GM19455 (cell line): Measurements from ENCODE around the gene CDH2.

Source experiments
- ATAC-seq: cut with Tn5 transposase; IDR thresholded peaks from one replicate; pipeline ENCODE4 v1.9.1; 2021; ENCODE audit not compliant: unreplicated experiment

The CDH2 gene

DNA sequence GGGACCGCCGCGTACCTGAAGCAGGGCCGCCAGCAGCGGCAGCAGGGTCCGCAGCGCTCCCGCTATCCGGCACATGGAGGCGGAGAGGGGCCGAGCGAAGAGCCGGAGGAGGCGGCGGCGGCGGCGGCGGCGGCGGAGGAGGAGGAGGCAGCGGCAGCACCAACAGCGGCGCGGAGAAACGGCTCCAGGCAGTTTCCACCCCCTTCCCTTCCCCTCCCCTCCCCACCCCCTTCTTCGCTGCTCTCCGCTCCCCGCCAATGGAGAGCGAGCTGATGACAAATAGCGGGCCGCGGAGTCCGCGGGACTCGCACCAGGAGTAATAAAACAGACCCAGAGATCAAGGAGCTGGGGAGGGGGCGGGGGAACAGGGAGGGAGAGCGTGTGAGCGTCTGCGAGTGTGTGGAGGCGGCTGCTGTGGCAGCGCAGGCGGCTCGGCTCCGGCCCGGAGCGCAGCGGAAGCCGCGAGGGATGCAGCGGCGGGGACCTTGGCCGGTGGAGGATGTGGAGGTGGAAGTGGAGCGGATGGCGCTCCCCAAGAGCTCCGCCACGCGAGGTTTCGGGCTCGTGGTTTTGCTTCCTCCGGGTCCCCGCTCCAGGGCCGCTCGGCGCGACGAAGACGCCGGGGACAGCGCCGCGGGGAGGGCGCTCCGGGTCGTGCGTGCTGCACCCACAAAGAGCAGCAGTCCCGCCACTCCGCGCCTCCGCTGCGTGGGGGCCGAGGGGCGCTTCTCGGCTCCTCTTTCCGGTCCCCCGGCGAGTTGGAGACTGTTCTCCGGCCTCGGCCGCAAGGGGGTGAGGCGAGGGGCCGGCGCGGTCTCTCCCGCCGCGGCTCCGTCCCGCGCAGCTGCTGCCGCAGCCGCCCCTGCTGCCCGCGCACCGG is at the start of gene CDH2:
Gene CDH2 (minus strand): TSS at position 183 of the 880 bp plus-strand sequence. CDS start 108 bp downstream, at position 75.
- ATAC-seq, result no peak

DNA sequence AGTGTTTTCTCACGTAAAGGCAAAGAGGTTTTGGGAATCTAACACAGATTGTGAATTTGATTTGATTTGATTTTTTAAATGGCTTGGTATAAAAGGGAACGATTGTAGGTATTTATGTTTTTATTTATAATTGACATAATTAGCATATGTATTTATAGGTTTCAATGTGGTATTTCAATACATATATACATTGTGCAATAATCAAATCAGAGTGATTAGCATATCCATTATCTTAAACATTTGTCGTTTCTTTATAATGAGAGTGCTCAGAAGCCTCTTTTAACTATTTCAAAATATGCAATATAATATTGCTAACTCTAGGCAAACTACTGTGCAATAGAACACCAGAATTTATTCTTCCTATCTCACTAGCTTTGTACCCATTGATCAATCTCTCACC is 35.1 kb upstream of the CDH2 start:
- ATAC-seq, result no peak

DNA sequence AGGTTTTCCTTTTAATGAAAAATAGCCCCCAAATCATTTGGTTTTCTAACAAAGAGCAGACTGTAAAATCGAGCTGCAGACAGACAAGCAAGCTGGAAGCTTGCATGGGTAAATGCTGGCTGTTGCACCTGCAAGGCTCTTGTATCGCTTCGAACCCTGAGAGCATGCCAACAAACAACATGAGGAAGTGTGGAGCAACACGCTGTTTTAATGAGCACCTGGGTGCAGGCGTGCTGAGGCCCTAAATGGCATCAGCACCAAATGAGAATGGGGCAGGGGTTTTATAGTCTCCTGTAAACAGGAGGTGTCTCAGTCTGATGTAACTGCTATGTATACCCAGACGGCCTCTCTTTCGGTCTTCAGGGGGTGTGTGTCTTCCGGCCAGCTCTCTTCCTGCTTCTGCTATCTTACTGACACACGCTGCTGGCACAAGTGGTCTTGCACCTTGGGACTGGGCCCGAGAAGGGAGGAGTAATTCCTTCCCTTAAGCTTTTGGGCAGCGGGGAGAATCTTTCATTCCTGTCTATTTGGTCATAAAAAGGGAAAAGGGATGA is 31.9 kb upstream of the CDH2 start:
- ATAC-seq, result no peak

DNA sequence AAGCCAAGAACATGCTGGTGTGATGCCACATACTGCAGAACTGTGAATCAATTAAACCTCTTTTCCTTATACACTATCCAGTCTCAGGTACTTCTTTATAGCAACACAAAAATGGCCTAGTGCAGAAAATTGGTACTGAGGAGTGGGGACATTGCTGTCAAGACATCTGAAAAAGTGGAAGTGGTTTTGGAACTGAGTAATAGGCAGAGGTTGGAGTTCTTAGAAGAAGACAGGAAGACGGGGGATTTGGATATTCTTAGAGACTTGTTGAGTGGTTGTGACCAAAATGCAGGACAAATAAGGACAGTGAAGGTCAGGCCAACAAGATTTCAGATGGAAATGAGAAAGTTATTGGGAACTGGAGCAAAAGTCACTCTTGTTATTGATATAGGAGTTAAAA is 31.3 kb upstream of the CDH2 start:
- no peak for ATAC-seq

DNA sequence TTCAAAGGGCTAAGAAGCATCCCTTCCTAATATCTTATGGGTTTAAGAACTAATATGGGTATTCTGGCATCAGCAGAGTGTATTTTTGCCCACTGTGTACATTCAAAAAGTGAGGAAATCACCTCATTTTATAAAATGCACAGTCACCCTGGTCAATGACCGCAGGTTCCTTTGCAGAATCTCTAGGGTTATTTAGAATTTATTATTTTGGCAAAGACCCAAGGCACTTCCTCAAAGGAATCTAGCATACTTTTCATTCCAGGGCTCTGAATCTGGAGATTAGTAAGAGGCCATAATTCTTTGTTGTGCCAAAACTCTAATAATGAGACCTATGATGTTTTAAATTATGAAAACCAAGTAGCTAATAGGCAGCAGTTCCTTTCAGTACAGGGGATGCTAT is 27.2 kb upstream of the CDH2 start:
- ATAC-seq, result no peak

DNA sequence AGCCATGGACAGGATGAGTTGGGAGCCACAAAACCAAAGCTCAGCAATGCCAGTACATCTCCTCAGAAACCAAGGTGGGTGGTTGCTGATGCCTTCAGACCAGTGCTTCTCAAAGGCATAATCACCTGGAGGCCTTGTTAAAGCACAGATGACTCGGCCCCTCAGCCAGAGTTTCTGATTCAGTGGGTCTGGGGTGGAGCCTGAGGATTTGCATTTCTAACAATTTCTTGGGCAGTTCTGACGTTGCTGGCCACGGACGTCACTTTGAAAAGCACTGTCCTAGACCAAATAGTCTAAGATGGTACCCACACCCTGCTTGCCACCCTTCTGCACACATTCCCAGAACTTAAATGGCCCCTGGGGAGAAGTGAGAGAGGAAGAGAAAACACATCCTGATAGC is 24.1 kb upstream of the CDH2 start:
- ATAC-seq, result no peak

DNA sequence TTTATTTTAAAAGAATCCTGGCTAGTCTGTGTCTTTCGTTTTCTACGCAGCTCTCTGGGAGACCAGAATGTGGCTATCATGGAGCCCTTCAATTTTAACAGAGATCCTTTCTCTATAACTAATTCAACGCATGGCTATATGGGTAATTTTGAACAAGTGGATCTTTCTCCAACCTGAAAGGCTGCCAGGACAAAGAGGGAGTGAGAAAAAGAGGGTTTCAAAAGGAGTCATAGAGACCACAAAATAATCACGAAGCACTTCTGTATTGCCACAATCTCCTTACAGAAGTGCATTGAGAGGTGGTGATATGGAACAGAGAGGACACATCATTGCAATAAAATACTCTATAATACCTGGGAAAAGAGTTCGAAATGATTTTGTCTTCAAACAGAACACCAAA is 21.7 kb upstream of the CDH2 start:
- no peak for ATAC-seq

DNA sequence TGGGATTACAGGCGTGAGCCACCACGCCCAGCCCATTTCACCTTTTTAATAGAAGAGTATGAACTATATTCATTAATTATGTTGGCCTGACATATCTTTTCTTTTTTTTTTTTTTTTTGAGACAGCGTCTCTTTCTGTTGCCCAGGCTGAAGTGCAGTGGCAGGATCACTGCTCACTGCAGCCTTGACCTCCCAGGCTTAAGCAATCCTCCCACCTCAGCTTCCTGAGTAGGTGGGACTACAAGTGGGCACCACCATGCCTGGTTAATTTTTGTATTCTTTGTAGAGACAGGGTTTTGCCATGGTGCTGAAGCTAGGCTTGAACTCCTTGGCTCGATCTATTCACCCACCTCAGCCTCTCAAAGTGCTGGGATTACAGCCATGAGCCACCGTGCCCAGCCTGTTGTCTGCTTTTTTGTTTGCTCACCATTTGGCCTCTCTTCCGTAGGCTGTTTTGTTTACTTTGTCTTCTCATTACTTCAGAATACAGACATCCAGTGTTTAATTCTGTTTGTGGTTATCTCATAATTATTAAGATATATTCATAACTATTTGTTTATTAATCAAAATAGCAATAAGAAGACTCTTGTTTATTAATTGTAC is 16.3 kb upstream of the CDH2 start:
- ATAC-seq, result no peak

DNA sequence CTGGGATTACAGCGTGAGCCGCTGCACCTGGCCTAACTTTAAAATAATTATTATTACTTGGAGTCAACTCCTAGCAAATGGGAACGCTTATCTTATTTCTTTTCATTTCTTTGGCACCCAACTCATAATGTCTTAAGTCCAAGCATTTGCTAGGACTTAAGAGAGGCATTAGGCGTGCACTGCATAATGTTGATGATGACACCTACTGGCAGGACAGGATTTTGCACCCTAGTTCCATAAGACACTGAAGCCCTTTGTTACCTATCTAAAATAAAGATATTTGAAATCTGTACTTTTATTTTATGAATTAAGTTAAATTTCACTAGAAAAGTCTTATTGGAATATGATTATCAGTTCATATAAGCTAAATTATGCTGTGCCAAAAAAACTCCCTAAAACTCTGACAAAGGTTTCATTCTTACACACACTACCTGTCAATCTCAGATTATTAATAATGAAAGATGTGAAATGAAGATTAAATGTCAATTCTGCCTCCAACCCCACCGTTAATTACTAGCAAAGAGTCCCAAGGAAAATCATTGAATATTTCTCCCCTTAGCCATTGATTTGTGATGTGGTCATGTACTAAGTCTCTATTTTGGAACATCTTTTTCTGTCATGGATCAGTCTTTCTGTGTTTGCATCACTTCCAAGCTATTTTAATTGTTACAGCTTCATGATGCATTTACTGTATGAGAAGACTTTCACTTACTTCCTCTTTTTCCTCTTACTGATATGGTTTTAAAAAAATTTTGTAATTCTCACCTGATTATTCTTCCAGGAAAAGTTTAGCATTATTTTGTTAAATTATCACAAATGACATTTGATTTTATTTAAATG is 12.7 kb upstream of the CDH2 start:
- ATAC-seq, result peak; percentile 77

DNA sequence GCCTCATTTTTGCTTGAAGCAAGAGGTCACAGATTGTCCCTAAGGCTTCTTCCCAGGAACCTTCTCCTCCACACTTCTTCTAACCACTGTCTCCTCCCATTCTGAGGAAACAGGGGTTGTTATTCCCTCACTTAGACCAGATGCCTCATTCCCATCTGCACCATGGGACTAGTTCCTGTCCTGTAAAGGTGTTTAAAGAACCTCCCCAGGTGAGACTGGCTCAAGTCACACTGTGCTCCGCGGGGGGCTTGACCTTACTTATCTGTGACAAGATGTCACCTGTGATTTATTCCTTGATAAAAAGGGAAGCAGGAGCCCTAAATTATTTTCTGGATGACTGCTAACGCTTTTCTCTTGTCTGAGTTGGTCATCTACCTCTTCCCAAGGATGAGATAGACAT is 8.2 kb upstream of the CDH2 start:
- no peak for ATAC-seq

DNA sequence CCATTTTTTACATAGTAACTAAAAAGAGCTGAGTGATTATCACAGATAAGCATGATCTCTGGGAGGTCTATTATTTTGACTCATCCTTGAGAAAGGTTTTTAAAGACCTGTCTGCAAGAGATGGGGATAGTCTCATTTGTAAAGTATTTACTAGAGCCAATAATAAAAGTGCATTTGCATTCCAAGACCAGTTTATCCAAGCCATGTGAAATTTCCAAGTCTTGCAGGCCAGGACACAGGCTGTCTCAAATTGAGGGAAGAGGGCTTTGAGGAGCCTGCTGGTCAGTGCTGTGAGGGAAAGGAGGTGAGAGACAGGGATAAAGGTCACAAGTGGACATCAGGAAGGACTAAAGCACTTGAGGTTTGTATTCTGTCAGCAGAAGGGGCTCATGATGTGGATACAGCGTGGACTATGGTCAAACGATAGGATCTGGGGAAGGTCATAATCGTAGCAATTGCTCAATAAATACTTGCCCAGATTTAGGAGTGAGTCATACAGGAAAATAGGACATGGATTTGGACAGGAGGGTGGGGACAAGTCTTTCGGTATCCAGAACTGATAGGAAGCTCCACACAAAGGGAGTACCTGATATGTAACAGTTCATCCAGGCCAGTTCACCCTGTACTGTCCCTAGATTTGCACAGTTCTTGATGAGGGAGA is 6.6 kb upstream of the CDH2 start:
- ATAC-seq, result no peak

DNA sequence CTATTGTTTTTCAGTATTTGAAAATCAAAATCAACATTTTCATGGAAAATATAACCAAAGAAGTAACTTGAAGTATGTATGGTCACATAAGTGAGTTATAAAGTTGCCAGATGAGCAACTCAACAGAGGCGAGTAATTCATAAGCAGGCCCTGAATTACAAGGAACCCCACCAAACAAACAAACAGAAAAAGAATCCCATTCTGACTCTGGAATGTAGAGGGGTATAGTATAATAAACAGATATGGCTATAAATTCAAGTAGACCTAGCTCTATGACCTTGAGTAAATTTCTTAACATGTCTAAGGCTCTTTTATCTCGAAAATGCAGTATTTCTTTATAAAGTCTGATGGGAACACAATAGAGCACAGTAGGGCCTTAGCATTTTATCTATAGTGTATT is 4.7 kb upstream of the CDH2 start:
- ATAC-seq, result no peak

DNA sequence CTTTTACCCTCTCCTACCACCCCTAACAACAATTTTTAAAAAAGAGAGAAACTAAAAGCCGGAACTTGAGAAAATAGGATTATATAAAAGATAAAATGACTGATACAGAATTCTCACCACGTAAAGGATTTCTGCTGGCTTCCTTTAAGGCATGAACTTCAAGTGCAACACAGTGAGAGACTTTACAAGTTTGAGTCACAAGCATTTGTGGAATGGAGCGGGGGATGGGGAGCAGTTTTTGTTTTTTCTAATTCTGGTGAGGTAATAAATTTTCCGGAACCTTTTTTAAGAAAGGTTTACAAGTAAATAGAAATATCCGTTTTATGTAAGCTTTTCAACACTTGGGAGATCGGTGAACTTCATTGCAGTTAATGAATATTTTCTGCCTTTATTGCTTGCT is 1.8 kb upstream of the CDH2 start:
- no peak for ATAC-seq

DNA sequence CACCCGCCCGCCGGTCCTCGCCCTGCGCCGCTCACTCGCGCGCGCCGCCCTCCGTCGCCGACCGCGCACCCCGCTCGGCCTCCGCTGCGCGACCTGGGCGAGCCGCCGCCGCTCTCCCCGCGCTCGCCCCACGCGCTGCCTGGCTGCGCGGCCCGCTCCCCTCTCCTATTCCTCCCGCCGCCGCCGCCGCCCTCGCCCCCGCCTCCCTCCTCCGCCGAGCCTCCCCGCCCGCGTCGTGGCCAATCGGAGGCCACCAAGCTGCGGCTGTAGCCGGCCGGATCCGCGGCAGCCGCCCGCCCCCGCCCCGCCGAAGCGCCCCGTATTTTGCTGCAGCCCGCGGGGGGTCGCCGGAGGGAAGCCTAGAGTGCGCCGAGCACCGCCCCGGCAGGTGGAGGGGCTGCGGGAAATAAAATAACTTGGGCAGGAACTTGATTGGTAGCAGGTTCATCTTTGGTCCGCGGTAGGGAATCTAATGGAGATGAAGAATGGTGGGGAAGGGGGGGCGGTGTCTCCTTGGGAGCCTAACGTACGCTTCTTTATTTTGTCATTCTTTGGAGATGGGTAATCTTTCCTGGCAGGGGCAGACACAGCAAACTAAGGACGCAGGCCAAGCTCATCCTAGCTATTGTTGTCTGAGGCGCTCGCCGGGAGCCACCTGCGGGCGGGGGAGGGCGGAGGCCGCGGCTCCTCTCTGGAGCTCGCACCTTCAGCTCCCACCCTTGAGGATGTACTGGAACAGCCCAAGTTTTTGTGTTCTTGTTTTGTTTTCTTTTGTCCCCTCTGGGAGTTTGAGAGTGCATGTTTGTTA is 1.1 kb upstream of the CDH2 start:
- no peak for ATAC-seq

DNA sequence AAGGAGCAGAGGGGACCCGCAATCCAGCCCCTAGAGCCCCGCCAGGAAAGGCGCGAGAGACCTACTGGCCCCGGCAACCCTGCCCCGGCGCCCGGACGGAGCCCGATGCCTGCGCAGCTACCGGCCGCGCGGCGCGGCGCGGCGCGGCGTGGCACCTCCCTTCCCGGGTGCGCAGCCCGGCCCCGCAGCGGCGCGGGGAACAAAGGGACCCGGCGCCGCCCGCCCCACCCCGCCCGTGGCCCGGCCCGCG is 307 bp downstream of the CDH2 start:
- no peak for ATAC-seq

DNA sequence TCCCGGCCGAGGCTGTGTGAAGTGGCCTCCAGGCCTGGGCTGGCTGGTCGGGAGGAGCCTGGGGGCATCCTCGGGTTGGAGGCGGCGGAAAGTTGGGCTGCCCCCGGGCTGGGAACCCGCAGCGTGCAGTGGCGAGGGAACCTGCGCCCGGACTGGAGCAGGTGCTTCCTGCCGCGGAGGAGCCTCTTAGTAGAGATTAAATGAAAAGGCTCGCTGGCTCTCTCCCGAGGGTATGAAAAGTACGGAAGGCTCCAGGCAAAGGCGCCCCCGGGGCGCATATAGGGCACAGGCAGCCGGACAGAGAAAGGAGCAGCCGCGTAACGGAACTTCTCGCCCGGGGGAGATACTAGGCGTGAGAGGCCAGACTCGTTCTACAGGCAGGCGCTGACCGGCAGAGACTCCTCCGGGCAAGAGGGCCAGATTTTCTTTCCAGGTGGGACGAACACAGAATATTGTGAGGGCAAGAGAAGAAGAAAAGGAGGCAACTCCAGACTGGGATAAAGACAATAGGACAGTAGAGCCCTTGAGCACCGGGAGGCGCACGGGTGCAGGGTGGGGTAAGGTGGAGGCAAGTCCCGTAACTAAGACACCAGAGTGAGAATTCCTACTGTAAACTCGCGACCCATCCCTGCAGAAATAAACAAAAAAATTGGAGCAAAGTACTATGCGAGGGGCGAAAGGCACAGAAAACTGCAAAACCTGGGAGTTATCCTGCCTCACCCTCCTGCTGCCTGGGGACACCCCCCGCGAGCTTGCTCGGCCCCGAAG is 816 bp downstream of the CDH2 start:
- ATAC-seq, result no peak

DNA sequence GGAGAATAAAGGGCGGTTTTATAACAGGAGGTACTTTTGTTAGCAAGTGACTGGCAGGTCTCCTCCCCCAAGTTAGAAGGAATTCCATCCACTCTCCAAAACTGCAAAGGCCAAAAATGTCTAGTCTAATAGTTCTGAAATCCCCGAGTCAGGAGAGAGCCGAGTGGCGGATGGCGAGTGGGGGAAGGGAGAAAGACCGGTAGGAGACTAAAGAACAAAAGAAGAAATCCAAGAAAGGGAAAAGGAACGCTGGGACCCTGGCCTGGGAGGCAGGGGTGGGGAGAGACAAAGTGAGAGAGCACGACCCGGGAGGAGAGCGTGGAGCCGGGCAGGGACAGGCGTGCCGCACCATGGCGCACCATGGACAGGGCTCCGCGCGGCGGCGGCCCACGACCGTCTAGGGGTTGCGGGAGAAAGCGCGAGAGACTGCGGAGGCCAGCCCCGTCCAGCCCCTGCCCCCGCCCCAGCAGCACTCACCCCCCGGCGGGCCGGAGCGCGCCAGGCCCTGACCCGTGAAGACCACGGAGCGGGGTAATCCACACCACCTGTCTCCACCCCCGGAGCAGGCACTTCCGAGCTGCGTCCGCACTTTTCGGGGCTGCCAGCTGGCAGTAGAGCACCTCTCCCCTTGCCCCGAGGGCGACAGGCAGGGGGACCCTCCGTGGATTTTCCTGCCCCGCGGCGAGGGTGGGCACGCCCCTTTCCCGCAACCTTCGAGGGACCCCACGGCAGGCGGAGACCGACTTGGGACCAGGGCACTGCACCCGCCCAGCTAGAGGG is 1.6 kb downstream of the CDH2 start:
- no peak for ATAC-seq

DNA sequence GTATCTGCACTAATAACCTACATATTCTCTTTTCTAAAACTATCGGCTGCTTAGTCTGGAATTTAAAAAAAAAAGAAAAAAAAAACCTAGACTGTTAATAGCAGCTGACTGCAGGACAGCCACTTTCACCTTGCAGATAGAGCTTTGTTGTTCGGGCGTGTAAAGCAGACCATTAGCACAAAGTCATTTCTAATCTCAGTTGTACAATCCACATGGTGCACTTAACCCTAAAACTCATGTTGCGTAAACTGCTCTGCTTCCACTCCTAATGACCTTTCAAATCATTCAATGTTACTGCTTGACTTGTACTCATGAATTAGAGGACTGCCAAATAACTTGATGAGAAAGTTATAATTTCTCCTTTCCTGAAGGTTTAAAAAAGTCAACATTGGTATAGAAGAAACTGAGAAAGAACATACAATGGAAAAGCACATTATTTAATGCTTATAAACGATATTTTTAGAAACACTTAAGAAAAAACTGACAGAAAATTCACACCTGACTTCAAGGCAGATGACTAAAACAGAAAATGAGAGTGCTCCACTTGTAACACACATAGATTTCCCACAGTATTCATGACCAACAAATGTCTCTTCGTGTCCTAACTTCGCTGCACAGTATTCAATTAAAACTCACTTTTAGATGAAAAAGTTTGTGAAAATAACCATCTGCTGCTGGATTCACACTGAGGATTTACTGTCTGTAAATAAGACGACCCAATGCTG is 2.6 kb downstream of the CDH2 start:
- no peak for ATAC-seq
